Stimulated activated CD4-positive, alpha-beta T cell treated with anti-CD3 and anti-CD28 coated beads, TNF-alpha, amount 100 ng/mL, for 1 hour (primary cell): ENCODE measurements around the gene B4GALNT1.
"Not testable (repeated sequence)": the region's sequence is repeated elsewhere in the genome, so short reads cannot be mapped to it uniquely, and the experiment has no call there.

Experiments
- DNase-seq, 3 donors: peaks; one replicate each; pipeline ENCODE4 v3.0.0-alpha.2; 2020; ENCODE audit warnings: low read depth in 3 of 3, low spot score in 1 of 3

The B4GALNT1 gene

GRCh38 chr12:57632958-57633840 is at the start of gene B4GALNT1:
Gene B4GALNT1 (minus strand): TSS chr12:57633201. CDS start chr12:57632132, 1,069 bp downstream.
- peak in 2 of 3 donors; percentile 38 to 60 for DNase-seq

- no peak for DNase-seq
Measured at GRCh38 chr12:57679697-57680096, 46.7 kb upstream of the B4GALNT1 start.

- DNase-seq, result not testable (repeated sequence)
Measured at GRCh38 chr12:57677947-57678346, 44.9 kb upstream of the B4GALNT1 start.

GRCh38 chr12:57674691-57675090 is 41.7 kb upstream of the B4GALNT1 start:
- DNase-seq, result no peak

GRCh38 chr12:57672801-57673200 is 39.8 kb upstream of the B4GALNT1 start:
- DNase-seq, result no peak

GRCh38 chr12:57671811-57672210 is 38.8 kb upstream of the B4GALNT1 start:
- DNase-seq, result not testable (repeated sequence)

GRCh38 chr12:57669691-57670090 is 36.7 kb upstream of the B4GALNT1 start:
- DNase-seq, result not testable (repeated sequence)

GRCh38 chr12:57666897-57667296 is 33.9 kb upstream of the B4GALNT1 start:
- no peak for DNase-seq

GRCh38 chr12:57665066-57665820 is 32.2 kb upstream of the B4GALNT1 start:
- DNase-seq, result not testable (repeated sequence)

- DNase-seq, result no peak
Measured at GRCh38 chr12:57661376-57661775, 28.4 kb upstream of the B4GALNT1 start.

GRCh38 chr12:57658890-57659289 is 25.9 kb upstream of the B4GALNT1 start:
- DNase-seq, result no peak

GRCh38 chr12:57657744-57658143 is 24.7 kb upstream of the B4GALNT1 start:
- DNase-seq, result no peak

- DNase-seq, result not testable (repeated sequence)
Measured at GRCh38 chr12:57656408-57656807, 23.4 kb upstream of the B4GALNT1 start.

GRCh38 chr12:57655541-57656240 is 22.7 kb upstream of the B4GALNT1 start:
- DNase-seq, result no peak

- no peak for DNase-seq
Measured at GRCh38 chr12:57654042-57654441, 21.0 kb upstream of the B4GALNT1 start.

- not testable (repeated sequence) for DNase-seq
Measured at GRCh38 chr12:57646659-57647049, 13.7 kb upstream of the B4GALNT1 start.

GRCh38 chr12:57645990-57646658 is 13.1 kb upstream of the B4GALNT1 start:
- not testable (repeated sequence) for DNase-seq

- DNase-seq, result no peak
Measured at GRCh38 chr12:57641699-57642442, 8.9 kb upstream of the B4GALNT1 start.

GRCh38 chr12:57640175-57641042 is 7.4 kb upstream of the B4GALNT1 start:
- no peak for DNase-seq
